GM18870 (cell line): Measurements from ENCODE around the gene BRD4.

Experiments used
- ATAC-seq: cut with Tn5 transposase; IDR thresholded peaks from one replicate; pipeline ENCODE4 v1.9.1; 2021; ENCODE audit warnings: moderate library complexity; ENCODE audit not compliant: unreplicated experiment

BRD4 gene

GRCh38 chr19:15291548-15292021 is 40.8 kb downstream of the BRD4 start:
- ATAC-seq, result no peak

GRCh38 chr19:15291089-15291488 is 41.2 kb downstream of the BRD4 start:
- ATAC-seq, result no peak

- ATAC-seq, result no peak
Measured at GRCh38 chr19:15290166-15290565, 42.2 kb downstream of the BRD4 start.

- no peak for ATAC-seq
Measured at GRCh38 chr19:15289673-15290072, 42.7 kb downstream of the BRD4 start.

GRCh38 chr19:15288146-15288963 is 44.0 kb downstream of the BRD4 start:
- ATAC-seq, result no peak

GRCh38 chr19:15287496-15287895 is 44.8 kb downstream of the BRD4 start:
- no peak for ATAC-seq

- ATAC-seq, result no peak
Measured at GRCh38 chr19:15286688-15287365, 45.5 kb downstream of the BRD4 start.

GRCh38 chr19:15285896-15286591 is 46.3 kb downstream of the BRD4 start:
- no peak for ATAC-seq

GRCh38 chr19:15284896-15285295 is 47.4 kb downstream of the BRD4 start:
- ATAC-seq, result no peak

GRCh38 chr19:15284091-15284490 is 48.2 kb downstream of the BRD4 start:
- no peak for ATAC-seq

GRCh38 chr19:15283141-15283883 is 49.0 kb downstream of the BRD4 start:
- ATAC-seq, result no peak

- ATAC-seq, result no peak
Measured at GRCh38 chr19:15282311-15282705, 50.0 kb downstream of the BRD4 start.

- ATAC-seq, result no peak
Measured at GRCh38 chr19:15280915-15281683, 51.2 kb downstream of the BRD4 start.

- ATAC-seq, result no peak
Measured at GRCh38 chr19:15280048-15280725, 52.2 kb downstream of the BRD4 start.

- ATAC-seq, result no peak
Measured at GRCh38 chr19:15279326-15279904, 52.9 kb downstream of the BRD4 start.

- no peak for ATAC-seq
Measured at GRCh38 chr19:15276620-15277215, 55.6 kb downstream of the BRD4 start.

GRCh38 chr19:15274477-15274876 is 57.9 kb downstream of the BRD4 start:
- no peak for ATAC-seq

GRCh38 chr19:15269806-15270205 is 62.5 kb downstream of the BRD4 start:
- no peak for ATAC-seq

- ATAC-seq, result no peak
Measured at GRCh38 chr19:15268928-15269253, 63.4 kb downstream of the BRD4 start.
